SK-N-SH treated with all-trans-retinoic acid at 6 μM for 48 hours (cell line): ENCODE data around the gene PLEKHG4B.

Experiments
- ATAC-seq: fragments of 200-7000 bp; cut with Tn5 transposase; 3 replicates; pipeline ENCODE4 v1.9.1; 2020; ENCODE audit warnings: mild to moderate bottlenecking, moderate library complexity
- ARNTL ChIP-seq: fragments of 450-650 bp; formaldehyde crosslinking; IDR thresholded peaks from 2 replicates; pipeline ENCODE4 v1.5.0; 2020; ENCODE audit warnings: low read depth, mild to moderate bottlenecking, moderate library complexity, borderline replicate concordance
- BACH2 ChIP-seq: fragments of 250-450 bp; sonication (Bioruptor Pico); IDR thresholded peaks from 2 replicates; pipeline ENCODE4 v1.9.0; 2021; ENCODE audit warnings: mild to moderate bottlenecking, borderline replicate concordance
- CSDC2 ChIP-seq: fragments of 250-450 bp; sonication (Bioruptor Pico); IDR thresholded peaks from 2 replicates; pipeline ENCODE4 v1.5.0; 2020; ENCODE audit warnings: mild to moderate bottlenecking, moderate library complexity
- ESRRG ChIP-seq: fragments of 250-450 bp; sonication (Bioruptor Pico); IDR thresholded peaks from 2 replicates; pipeline ENCODE4 v1.6.1; 2021; ENCODE audit warnings: mild to moderate bottlenecking
- GLIS3 ChIP-seq: fragments of 250-450 bp; sonication (Bioruptor Pico); IDR thresholded peaks from 2 replicates; pipeline ENCODE4 v1.5.0; 2020; ENCODE audit warnings: mild to moderate bottlenecking, moderate library complexity
- ISL1 ChIP-seq: fragments of 250-450 bp; sonication (Bioruptor Pico); IDR thresholded peaks from 2 replicates; pipeline ENCODE4 v2.1.2; 2022; ENCODE audit warnings: mild to moderate bottlenecking, moderate library complexity
- OSR1 ChIP-seq: fragments of 250-450 bp; sonication (Bioruptor Pico); IDR thresholded peaks from 2 replicates; pipeline ENCODE4 v1.8.0; 2022; ENCODE audit warnings: moderate library complexity, mild to moderate bottlenecking, inconsistent platforms
- PATZ1 ChIP-seq: fragments of 250-450 bp; sonication (Bioruptor Pico); IDR thresholded peaks from 2 replicates; pipeline ENCODE4 v1.8.0; 2020; ENCODE audit warnings: mild to moderate bottlenecking, moderate library complexity, borderline replicate concordance
- PPARA ChIP-seq: fragments of 250-450 bp; sonication (Bioruptor Pico); IDR thresholded peaks from 2 replicates; pipeline ENCODE4 v1.5.0; 2020; ENCODE audit warnings: mild to moderate bottlenecking, borderline replicate concordance
- RARB ChIP-seq: fragments of 250-450 bp; sonication (Bioruptor Pico); IDR thresholded peaks from 2 replicates; pipeline ENCODE4 v1.8.0; 2021; ENCODE audit warnings: mild to moderate bottlenecking, moderate library complexity
- SNAI2 ChIP-seq: fragments of 250-450 bp; sonication (Bioruptor Pico); IDR thresholded peaks from 2 replicates; pipeline ENCODE4 v1.5.0; 2020; ENCODE audit warnings: mild to moderate bottlenecking, moderate library complexity
- TCF4 ChIP-seq: fragments of 250-450 bp; sonication (Bioruptor Pico); IDR thresholded peaks from 2 replicates; pipeline ENCODE4 v1.8.0; 2021; ENCODE audit warnings: mild to moderate bottlenecking, moderate library complexity, borderline replicate concordance
- TOX ChIP-seq: fragments of 250-450 bp; sonication (Bioruptor Pico); IDR thresholded peaks from 2 replicates; pipeline ENCODE4 v1.8.0; 2021; ENCODE audit warnings: mild to moderate bottlenecking, moderate library complexity, borderline replicate concordance
- TSHZ2 ChIP-seq: fragments of 250-450 bp; sonication (Bioruptor Pico); IDR thresholded peaks from 2 replicates; pipeline ENCODE4 v1.5.0; 2020; ENCODE audit warnings: mild to moderate bottlenecking, moderate library complexity
- ZC3H10 ChIP-seq: fragments of 250-450 bp; sonication (Bioruptor Pico); IDR thresholded peaks from 2 replicates; pipeline ENCODE4 v1.5.1; 2021; ENCODE audit warnings: mild to moderate bottlenecking, moderate library complexity
- ZFP3 ChIP-seq: fragments of 250-450 bp; sonication (Bioruptor Pico); IDR thresholded peaks from 2 replicates; pipeline ENCODE4 v1.5.0; 2020; ENCODE audit warnings: mild to moderate bottlenecking, moderate library complexity
- ZFP30 ChIP-seq: fragments of 450-650 bp; formaldehyde crosslinking; IDR thresholded peaks from 2 replicates; pipeline ENCODE4 v1.5.0; 2022; ENCODE audit warnings: mild to moderate bottlenecking, moderate library complexity
- ZNF565 ChIP-seq: fragments of 450-650 bp; formaldehyde crosslinking; conservative IDR thresholded peaks from 2 replicates; pipeline ENCODE4 v1.5.0; 2020; ENCODE audit warnings: low read depth, mild to moderate bottlenecking, moderate library complexity
- ZNF70 ChIP-seq: fragments of 450-650 bp; formaldehyde crosslinking; IDR thresholded peaks from 2 replicates; pipeline ENCODE4 v1.5.0; 2020; ENCODE audit warnings: mild to moderate bottlenecking, moderate library complexity
- ZNF8 ChIP-seq: fragments of 450-650 bp; formaldehyde crosslinking; IDR thresholded peaks from 2 replicates; pipeline ENCODE4 v1.5.0; 2020; ENCODE audit warnings: mild to moderate bottlenecking, moderate library complexity
- TF ChIP-seq, protein P1 (sequence below): fragments of 250-450 bp; sonication (Bioruptor Pico); IDR thresholded peaks from 2 replicates; pipeline ENCODE4 v1.8.0; 2021; ENCODE audit warnings: low read depth, mild to moderate bottlenecking, moderate library complexity, borderline replicate concordance
- TF ChIP-seq, protein P2 (sequence below): fragments of 250-450 bp; sonication (Bioruptor Pico); IDR thresholded peaks from 2 replicates; pipeline ENCODE4 v1.5.1; 2021; ENCODE audit warnings: mild to moderate bottlenecking, moderate library complexity
- TF ChIP-seq, protein P3 (sequence below): fragments of 250-450 bp; sonication (Bioruptor Pico); IDR thresholded peaks from 2 replicates; pipeline ENCODE4 v1.5.1; 2020; ENCODE audit warnings: low read depth, mild to moderate bottlenecking, moderate library complexity

Gene PLEKHG4B

GRCh38 chr5:174291-174600, 82.3 kb downstream of the PLEKHG4B start (continued):
- no peak for TF ChIP-seq TSHZ2 (CRISPR knock-in tag)
- TF ChIP-seq SNAI2 (CRISPR knock-in tag) = no peak
- TF ChIP-seq CSDC2 = no peak
- TF ChIP-seq ZNF70 (CRISPR knock-in tag) = no peak
- TF ChIP-seq, all 23 proteins: peak for 0

DNA sequence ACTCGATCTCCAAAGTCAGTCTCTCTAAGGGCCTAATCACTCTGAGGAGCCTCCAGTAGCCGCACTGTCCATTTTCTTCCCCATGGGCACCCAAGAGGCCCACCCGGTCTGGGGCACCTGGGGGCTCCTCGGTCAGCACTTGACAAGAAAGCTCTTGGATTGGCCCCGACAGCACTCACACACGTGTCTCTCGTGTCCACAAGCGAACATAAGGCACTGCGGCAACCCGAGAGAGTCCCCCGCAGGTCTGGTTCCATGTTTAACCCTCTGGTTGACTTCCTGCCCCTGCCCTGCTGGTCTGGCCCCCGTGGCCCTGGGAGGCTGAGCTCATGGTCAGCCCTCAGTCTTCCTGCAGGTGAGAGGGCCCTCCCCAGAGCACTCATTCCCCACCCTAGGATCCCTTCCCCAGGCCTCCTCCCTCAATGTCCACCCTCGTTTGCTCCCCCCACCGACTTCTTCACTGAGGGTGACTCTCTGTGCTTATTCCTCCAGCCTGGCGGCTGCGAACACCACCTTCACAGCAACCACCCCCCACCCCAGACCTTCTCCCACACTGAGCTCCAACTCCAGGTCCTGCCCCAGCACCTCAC, 83.0 kb downstream of the PLEKHG4B start:
- ATAC-seq = no peak
- TF ChIP-seq ZNF565 (CRISPR knock-in tag) (no peak), CSDC2 (no peak), ZNF70 (CRISPR knock-in tag) (no peak), ZFP30 (no peak), BACH2 (no peak), TOX (no peak), OSR1 (CRISPR knock-in tag) (no peak), GLIS3 (CRISPR knock-in tag) (no peak), PATZ1 (no peak), ARNTL (CRISPR knock-in tag) (no peak), PPARA (CRISPR knock-in tag) (no peak), ESRRG (CRISPR knock-in tag) (no peak)
- TF ChIP-seq, protein P1, sequence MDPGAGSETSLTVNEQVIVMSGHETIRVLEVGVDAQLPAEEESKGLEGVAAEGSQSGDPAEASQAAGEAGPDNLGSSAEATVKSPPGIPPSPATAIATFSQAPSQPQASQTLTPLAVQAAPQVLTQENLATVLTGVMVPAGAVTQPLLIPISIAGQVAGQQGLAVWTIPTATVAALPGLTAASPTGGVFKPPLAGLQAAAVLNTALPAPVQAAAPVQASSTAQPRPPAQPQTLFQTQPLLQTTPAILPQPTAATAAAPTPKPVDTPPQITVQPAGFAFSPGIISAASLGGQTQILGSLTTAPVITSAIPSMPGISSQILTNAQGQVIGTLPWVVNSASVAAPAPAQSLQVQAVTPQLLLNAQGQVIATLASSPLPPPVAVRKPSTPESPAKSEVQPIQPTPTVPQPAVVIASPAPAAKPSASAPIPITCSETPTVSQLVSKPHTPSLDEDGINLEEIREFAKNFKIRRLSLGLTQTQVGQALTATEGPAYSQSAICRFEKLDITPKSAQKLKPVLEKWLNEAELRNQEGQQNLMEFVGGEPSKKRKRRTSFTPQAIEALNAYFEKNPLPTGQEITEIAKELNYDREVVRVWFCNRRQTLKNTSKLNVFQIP (CRISPR knock-in tag) = no peak
- TF ChIP-seq, protein P2, sequence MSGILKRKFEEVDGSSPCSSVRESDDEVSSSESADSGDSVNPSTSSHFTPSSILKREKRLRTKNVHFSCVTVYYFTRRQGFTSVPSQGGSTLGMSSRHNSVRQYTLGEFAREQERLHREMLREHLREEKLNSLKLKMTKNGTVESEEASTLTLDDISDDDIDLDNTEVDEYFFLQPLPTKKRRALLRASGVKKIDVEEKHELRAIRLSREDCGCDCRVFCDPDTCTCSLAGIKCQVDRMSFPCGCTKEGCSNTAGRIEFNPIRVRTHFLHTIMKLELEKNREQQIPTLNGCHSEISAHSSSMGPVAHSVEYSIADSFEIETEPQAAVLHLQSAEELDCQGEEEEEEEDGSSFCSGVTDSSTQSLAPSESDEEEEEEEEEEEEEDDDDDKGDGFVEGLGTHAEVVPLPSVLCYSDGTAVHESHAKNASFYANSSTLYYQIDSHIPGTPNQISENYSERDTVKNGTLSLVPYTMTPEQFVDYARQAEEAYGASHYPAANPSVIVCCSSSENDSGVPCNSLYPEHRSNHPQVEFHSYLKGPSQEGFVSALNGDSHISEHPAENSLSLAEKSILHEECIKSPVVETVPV (CRISPR knock-in tag) = no peak
- TF ChIP-seq, protein P3, sequence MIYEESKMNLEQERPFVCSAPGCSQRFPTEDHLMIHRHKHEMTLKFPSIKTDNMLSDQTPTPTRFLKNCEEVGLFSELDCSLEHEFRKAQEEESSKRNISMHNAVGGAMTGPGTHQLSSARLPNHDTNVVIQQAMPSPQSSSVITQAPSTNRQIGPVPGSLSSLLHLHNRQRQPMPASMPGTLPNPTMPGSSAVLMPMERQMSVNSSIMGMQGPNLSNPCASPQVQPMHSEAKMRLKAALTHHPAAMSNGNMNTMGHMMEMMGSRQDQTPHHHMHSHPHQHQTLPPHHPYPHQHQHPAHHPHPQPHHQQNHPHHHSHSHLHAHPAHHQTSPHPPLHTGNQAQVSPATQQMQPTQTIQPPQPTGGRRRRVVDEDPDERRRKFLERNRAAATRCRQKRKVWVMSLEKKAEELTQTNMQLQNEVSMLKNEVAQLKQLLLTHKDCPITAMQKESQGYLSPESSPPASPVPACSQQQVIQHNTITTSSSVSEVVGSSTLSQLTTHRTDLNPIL (CRISPR knock-in tag) = no peak

- ATAC-seq = no peak
- no peak for TF ChIP-seq ARNTL (CRISPR knock-in tag)
- TF ChIP-seq ZFP3 = no peak
- TF ChIP-seq PATZ1 = no peak
- TF ChIP-seq OSR1 (CRISPR knock-in tag) = no peak
- no peak for TF ChIP-seq SNAI2 (CRISPR knock-in tag)
- no peak for TF ChIP-seq TOX
- no peak for TF ChIP-seq ZNF70 (CRISPR knock-in tag)
- no peak for TF ChIP-seq ZNF565 (CRISPR knock-in tag)
- TF ChIP-seq ZC3H10 (CRISPR knock-in tag) = no peak
- TF ChIP-seq ISL1 = no peak
- TF ChIP-seq TCF4 (CRISPR knock-in tag) = no peak
- no peak for TF ChIP-seq RARB
- TF ChIP-seq BACH2 = no peak
- TF ChIP-seq TSHZ2 (CRISPR knock-in tag) = no peak
- TF ChIP-seq GLIS3 (CRISPR knock-in tag) = no peak
- TF ChIP-seq ZNF8 (CRISPR knock-in tag) = no peak
- no peak for TF ChIP-seq ESRRG (CRISPR knock-in tag)
Measured at GRCh38 chr5:176296-176823, 84.4 kb downstream of the PLEKHG4B start.
